ENCODE measurements around the gene PITX1.

DNA sequence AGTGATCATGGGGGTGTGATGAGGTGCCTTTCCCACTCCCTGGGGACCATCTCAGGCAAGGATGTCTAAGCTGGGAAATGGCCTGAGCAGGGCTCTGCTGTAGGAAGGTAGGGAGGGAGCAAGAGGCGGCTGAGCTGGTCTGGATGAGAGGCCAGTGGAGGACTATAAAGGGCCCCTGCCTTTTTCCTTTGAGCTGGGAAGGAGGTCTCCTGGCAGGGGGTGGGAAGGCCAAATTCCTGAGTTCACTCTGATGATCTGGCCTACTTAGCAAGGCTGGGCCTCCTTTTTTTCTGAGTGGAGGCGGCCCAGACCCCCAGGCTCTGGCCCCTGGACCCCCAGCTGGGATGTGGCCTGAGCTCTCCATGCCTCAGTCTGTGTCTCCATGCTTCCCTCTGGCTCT lies 14.3 kb upstream of the PITX1 start:
- TF ChIP-seq, protein P1, sequence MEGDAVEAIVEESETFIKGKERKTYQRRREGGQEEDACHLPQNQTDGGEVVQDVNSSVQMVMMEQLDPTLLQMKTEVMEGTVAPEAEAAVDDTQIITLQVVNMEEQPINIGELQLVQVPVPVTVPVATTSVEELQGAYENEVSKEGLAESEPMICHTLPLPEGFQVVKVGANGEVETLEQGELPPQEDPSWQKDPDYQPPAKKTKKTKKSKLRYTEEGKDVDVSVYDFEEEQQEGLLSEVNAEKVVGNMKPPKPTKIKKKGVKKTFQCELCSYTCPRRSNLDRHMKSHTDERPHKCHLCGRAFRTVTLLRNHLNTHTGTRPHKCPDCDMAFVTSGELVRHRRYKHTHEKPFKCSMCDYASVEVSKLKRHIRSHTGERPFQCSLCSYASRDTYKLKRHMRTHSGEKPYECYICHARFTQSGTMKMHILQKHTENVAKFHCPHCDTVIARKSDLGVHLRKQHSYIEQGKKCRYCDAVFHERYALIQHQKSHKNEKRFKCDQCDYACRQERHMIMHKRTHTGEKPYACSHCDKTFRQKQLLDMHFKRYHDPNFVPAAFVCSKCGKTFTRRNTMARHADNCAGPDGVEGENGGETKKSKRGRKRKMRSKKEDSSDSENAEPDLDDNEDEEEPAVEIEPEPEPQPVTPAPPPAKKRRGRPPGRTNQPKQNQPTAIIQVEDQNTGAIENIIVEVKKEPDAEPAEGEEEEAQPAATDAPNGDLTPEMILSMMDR (IDR thresholded peaks at IDR 0.05): no peak
- no peak for TF ChIP-seq POLR2A (IDR thresholded peaks at IDR 0.05)
